Tibial nerve (tissue), 3 donors: ENCODE measurements around the gene SMYD3.

Experiments
- CTCF ChIP-seq, 5 experiments: fragments of 200-600 bp in 3 of 5; fragments of 450-650 bp in 2 of 5; sonication (generic) in 3 of 5; IDR thresholded peaks; one replicate each; pipeline ENCODE4 v1.5.1; 2016 to 2019; ENCODE audit warnings: antibody characterized with exemption in 5 of 5, mild to moderate bottlenecking in 3 of 5, moderate library complexity in 2 of 5
- POLR2A ChIP-seq, 2 donors: fragments of 450-650 bp; IDR thresholded peaks; one replicate each; pipeline ENCODE4 v1.6.1; 2017; ENCODE audit warnings: antibody characterized with exemption in 2 of 2, mild to moderate bottlenecking in 2 of 2, moderate library complexity in 2 of 2

- TF ChIP-seq POLR2A (IDR thresholded peaks at IDR 0.05) (no peak), CTCF (IDR thresholded peaks at IDR 0.05) (no peak)
Observed at GRCh38 chr1:246397046-246397445, 110.0 kb downstream of the SMYD3 start.
